ENCODE measurements around the gene ZNF552. TPM values are rescaled to one million over a fixed set of nuclear protein-coding genes. Genes with fewer than 3 reads are reported as not detected.
"Not testable (repeated sequence)": the region's sequence is repeated elsewhere in the genome, so short reads cannot be mapped to it uniquely, and the experiment has no call there.

ZNF552 gene
- total RNA-seq, 3 donors from 2014 or later = 18.7 to 33.1 (median 27.9) TPM

- Histone ChIP-seq H3K36me3 (ENCODE audit: low read depth) (no peaks in the 10 kb centered on the region), H3K9me3 (no peaks in the 10 kb centered on the region), H3K4me1 (ENCODE audit: low read depth) (peaks cover 27% of the 10 kb centered on the region), H3K4me3 (peak overlapping the region; percentile 9)
- TF ChIP-seq CTCF (IDR thresholded peaks at IDR 0.05) = no peak
- intact Hi-C loops (cut with DNase I, micrococcal nuclease) = no loop called here
- peak; percentile 51 to 66 (median 60) for DNase-seq
- peak; percentile 55 for ATAC-seq
These were observed 11.0 kb downstream of the ZNF552 start for GRCh38 chr19:57803594-57804325.

GRCh38 chr19:57803265-57803593 is 11.5 kb downstream of the ZNF552 start:
- peaks cover 27% of the 10 kb centered on the region for H3K4me1 ChIP-seq (ENCODE audit: low read depth)
- intact Hi-C loops (cut with DNase I, micrococcal nuclease) = no loop called here
- no peaks in the 10 kb centered on the region for H3K36me3 ChIP-seq (ENCODE audit: low read depth)
- no peak for TF ChIP-seq CTCF (IDR thresholded peaks at IDR 0.05)
- ATAC-seq (no peak), DNase-seq (no peak)
- no peaks in the 10 kb centered on the region for H3K9me3 ChIP-seq
- H3K4me3 ChIP-seq = no peak overlapping the region

GRCh38 chr19:57802269-57802668 is 12.4 kb downstream of the ZNF552 start:
- no peaks in the 10 kb centered on the region for H3K9me3 ChIP-seq
- no peak for DNase-seq
- no peak overlapping the region for H3K4me3 ChIP-seq
- intact Hi-C loops (cut with DNase I, micrococcal nuclease) = no loop called here
- TF ChIP-seq CTCF (IDR thresholded peaks at IDR 0.05) = no peak
- H3K36me3 ChIP-seq (ENCODE audit: low read depth) = no peaks in the 10 kb centered on the region
- ATAC-seq = no peak
- H3K4me1 ChIP-seq (ENCODE audit: low read depth) = peaks cover 27% of the 10 kb centered on the region

- H3K4me3 ChIP-seq = no peak overlapping the region
- peaks cover 24% of the 10 kb centered on the region for H3K4me1 ChIP-seq (ENCODE audit: low read depth)
- DNase-seq (no peak), ATAC-seq (no peak)
- no peaks in the 10 kb centered on the region for H3K9me3 ChIP-seq
- intact Hi-C loops (cut with DNase I, micrococcal nuclease) = no loop called here
- TF ChIP-seq CTCF (IDR thresholded peaks at IDR 0.05) = no peak
- H3K36me3 ChIP-seq (ENCODE audit: low read depth) = no peaks in the 10 kb centered on the region
These were observed 14.0 kb downstream of the ZNF552 start for GRCh38 chr19:57800696-57801095.

- H3K4me3 ChIP-seq; ATAC-seq; intact Hi-C loops (cut with DNase I, micrococcal nuclease); H3K9me3 ChIP-seq; DNase-seq; H3K4me1 ChIP-seq (ENCODE audit: low read depth); H3K36me3 ChIP-seq (ENCODE audit: low read depth): not testable (repeated sequence)
These were observed 18.1 kb downstream of the ZNF552 start for GRCh38 chr19:57796580-57796979.

- H3K4me1 ChIP-seq (ENCODE audit: low read depth) = no peaks in the 10 kb centered on the region
- ATAC-seq (no peak), DNase-seq (no peak)
- no peaks in the 10 kb centered on the region for H3K36me3 ChIP-seq (ENCODE audit: low read depth)
- H3K9me3 ChIP-seq = peaks cover 47% of the 10 kb centered on the region
- no peak overlapping the region for H3K4me3 ChIP-seq
- TF ChIP-seq CTCF (IDR thresholded peaks at IDR 0.05) = no peak
- intact Hi-C loops (cut with DNase I, micrococcal nuclease) = no loop called here
These were observed 25.4 kb downstream of the ZNF552 start for GRCh38 chr19:57789288-57789687.
